22Rv1 (cell line): ENCODE data around the gene ROPN1B.

Source experiments
- H3K27ac ChIP-seq: fragments of 450-650 bp; 2 replicates; pipeline ENCODE4 v1.5.1; 2017
- CTCF ChIP-seq: fragments of 450-650 bp; IDR thresholded peaks from 2 replicates; pipeline ENCODE4 v1.5.1; 2017; ENCODE audit warnings: mild to moderate bottlenecking
- ZFX ChIP-seq: fragments of 450-650 bp; IDR thresholded peaks from 2 replicates; pipeline ENCODE4 v1.6.1; 2017; ENCODE audit warnings: antibody characterized with exemption, borderline replicate concordance

ROPN1B gene

DNA sequence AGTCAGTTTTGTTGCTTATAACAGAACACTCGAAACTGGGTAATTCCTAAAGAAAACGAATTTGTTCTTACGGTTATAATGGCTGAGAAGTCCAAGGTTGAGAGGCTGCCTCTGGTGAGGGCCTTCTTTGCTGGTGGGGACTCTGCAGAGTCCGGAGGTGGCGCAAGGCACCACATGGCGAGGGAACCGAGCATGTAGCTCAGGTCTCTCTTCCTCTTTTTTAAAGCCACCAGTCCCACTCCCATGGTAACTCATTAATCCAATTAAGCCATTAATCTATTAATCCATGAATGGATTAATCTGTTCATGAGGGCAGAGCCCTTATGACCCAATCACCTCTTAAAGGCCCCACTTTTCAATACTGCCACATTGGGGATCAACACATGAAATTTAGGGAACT, 50.0 kb downstream of the ROPN1B start:
- no peak overlapping the region for H3K27ac ChIP-seq
- TF ChIP-seq CTCF (no peak), ZFX (no peak)

- no peak for TF ChIP-seq ZFX
- TF ChIP-seq CTCF, result no peak
Observed at GRCh38 chr3:126019683-126020082, 50.7 kb downstream of the ROPN1B start.

DNA sequence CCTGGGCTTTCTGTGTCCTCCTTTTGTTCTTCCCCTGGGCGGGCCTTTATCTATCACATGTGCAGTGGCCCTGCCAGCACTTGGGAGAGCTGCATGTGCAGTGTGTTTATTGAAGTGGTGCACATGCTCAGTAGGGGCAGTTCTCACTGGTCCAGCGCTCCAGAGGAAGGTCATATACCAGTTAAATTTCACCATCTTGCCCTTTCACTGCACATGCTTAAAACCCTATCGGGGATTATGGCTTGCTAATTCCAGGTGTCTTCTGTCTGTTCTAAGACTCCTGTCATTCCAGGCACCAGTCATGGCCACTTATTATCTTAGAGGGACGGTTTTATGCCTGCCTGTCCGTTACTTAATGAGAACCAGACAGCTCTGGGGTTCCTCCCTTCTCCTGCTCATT, 52.2 kb downstream of the ROPN1B start:
- TF ChIP-seq CTCF, result no peak
- TF ChIP-seq ZFX, result no peak
- H3K27ac ChIP-seq, result no peak overlapping the region

More at GRCh38 chr3:126019683-126020082, 50.7 kb downstream of the ROPN1B start:
- H3K27ac ChIP-seq, result no peak overlapping the region

GRCh38 chr3:126021702-126022101, 52.7 kb downstream of the ROPN1B start:
- H3K27ac ChIP-seq, result no peak overlapping the region

GRCh38 chr3:126022741-126023359, 53.9 kb downstream of the ROPN1B start:
- TF ChIP-seq ZFX, result no peak
- no peak for TF ChIP-seq CTCF
- no peak overlapping the region for H3K27ac ChIP-seq

More at GRCh38 chr3:126021702-126022101, 52.7 kb downstream of the ROPN1B start:
- TF ChIP-seq CTCF (no peak), ZFX (no peak)

DNA sequence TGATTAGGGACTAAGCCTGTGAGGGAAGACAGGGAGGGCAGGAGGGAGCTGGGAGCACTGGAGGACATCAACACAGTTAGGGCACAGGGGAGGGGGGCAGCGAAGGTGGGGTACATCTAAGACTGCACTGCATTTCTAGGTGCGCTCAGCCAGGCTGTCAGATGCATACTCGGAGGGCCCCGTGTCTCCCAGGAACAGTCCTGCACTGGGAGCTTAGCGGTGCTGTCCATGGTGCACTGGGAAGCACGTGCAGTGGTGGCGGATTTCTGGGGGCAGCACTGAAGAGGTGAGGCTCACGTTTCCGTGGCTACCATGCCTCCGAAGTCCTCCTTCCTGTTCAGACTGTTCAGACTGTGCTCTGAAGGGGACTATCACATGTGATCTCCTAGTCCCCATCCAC, 54.4 kb downstream of the ROPN1B start:
- H3K27ac ChIP-seq, result no peak overlapping the region
- no peak for TF ChIP-seq CTCF
- no peak for TF ChIP-seq ZFX

DNA sequence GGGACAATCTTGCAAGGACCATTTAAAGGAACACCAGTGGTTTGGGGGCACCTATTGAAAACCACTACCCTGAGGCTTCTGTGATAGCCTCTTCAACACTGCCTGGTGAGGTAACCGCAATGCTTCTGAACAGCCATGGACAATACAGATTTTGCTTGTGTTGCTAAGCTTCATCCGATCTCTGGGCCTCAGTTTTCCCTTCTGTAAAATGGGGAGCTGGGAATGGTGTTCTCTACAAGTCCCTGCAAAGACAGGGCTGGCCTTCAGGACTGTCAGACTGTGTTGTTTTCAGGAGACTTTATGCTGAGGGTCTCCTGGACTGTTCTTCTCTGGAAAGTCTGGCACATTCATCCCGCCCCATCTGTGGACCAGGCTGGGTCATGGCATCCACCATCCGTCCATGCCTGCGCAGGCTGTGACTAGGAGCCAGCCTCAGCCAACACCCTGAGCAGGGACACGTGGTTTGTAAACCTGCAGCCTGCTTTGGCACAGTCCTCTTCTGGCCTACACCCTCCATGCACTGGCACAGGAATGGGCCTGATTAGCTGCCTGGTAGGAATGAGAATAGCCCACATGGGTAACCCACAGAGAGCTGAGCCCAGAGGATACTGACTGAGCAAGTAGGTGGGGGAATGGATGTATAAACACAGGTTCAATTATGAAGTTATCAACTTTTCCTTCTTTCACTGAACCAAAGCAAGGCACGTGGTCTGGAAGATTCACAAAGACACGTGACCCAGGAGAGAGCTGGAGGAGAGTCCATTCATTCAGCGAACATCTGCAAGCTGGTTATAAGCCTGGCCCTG, 55.3 kb downstream of the ROPN1B start:
- no peak overlapping the region for H3K27ac ChIP-seq
- TF ChIP-seq ZFX (no peak), CTCF (no peak)
